Effector memory CD8-positive, alpha-beta T cell (primary cell): Measurements from ENCODE around the gene DHX30.
A peak's percentile ranks its signal among the peaks of the same experiment; 100 is the strongest.

Experiments used
- ATAC-seq: fragments of 150-1000 bp; cut with Tn5 transposase; replicated peaks from 2 replicates; pipeline ENCODE4 v1.10.0; 2021; ENCODE audit warnings: mild to moderate bottlenecking, moderate library complexity
- DNase-seq, 3 experiments: peaks; one replicate each; pipeline ENCODE4 v3.0.0; 2021
- H3K27ac Mint-ChIP-seq, 2 donors: one replicate each; pipeline ENCODE4 v1.8.0; 2022; ENCODE audit warnings: mild to moderate bottlenecking in 2 of 2, mixed read lengths in 2 of 2, moderate library complexity in 2 of 2
- H3K27me3 Mint-ChIP-seq, 2 donors: one replicate each; pipeline ENCODE4 v1.8.0; 2022; ENCODE audit warnings: mixed read lengths in 2 of 2
- H3K36me3 Mint-ChIP-seq: one replicate; pipeline ENCODE4 v1.8.0; 2022; ENCODE audit warnings: mild to moderate bottlenecking, moderate library complexity, mixed read lengths; ENCODE audit not compliant: insufficient read depth
- H3K4me1 Mint-ChIP-seq, 2 donors: one replicate each; pipeline ENCODE4 v1.8.0; 2022; ENCODE audit warnings: low read depth in 2 of 2, mixed read lengths in 2 of 2
- H3K4me3 Mint-ChIP-seq, 2 donors: one replicate each; pipeline ENCODE4 v1.8.0; 2022; ENCODE audit warnings: mild to moderate bottlenecking in 2 of 2, mixed read lengths in 2 of 2, moderate library complexity in 2 of 2
- H3K9me3 Mint-ChIP-seq, 2 donors: one replicate each; pipeline ENCODE4 v1.8.0; 2022; ENCODE audit warnings: mixed read lengths in 2 of 2

DHX30 gene

GRCh38 chr3:47890126-47890827, 87.3 kb downstream of the DHX30 start:
- Mint-ChIP-seq H3K9me3 (no peaks in the 10 kb centered on the region), H3K36me3 (peaks cover 10% of the 10 kb centered on the region), H3K27me3 (no peaks in the 10 kb centered on the region), H3K27ac (peak overlapping the region in 1 of 2 donors; percentile 17), H3K4me3 (no peak overlapping the region), H3K4me1 (peaks cover under 1 to 2% of the 10 kb centered on the region in 2 donors)
- ATAC-seq (no peak), DNase-seq (no peak)

- Mint-ChIP-seq H3K4me1 (peaks cover 0 to 2% of the 10 kb centered on the region in 2 donors), H3K27me3 (no peaks in the 10 kb centered on the region), H3K27ac (peak overlapping the region in 1 of 2 donors; percentile 17), H3K4me3 (no peak overlapping the region), H3K9me3 (no peaks in the 10 kb centered on the region), H3K36me3 (peaks cover 10% of the 10 kb centered on the region)
- ATAC-seq: no peak
- no peak for DNase-seq
These were observed 88.1 kb downstream of the DHX30 start for GRCh38 chr3:47890828-47891612.

DNA sequence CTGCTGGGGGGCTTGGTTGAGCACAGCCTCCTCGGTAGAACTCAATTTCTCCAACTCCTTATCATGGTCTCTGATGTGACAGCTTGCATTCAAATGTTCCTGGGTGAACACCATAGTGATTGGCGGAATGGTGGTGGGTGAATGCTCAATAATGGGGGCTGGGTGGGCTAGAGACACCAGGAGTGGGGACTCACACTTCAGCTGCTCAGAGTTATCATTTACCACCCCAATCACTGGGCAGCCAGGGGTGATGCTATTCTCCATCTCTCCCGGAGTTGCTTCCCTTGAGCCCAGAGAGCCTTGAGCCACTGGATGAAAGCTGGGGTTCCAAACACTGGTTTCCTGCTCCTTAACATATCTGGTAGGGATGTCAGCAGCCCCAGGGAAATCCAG, 88.7 kb downstream of the DHX30 start:
- DNase-seq (no peak), ATAC-seq (no peak)
- peak overlapping the region in 1 of 2 donors; percentile 17 for H3K27ac Mint-ChIP-seq
- no peak overlapping the region for H3K4me3 Mint-ChIP-seq
- peaks cover 10% of the 10 kb centered on the region for H3K36me3 Mint-ChIP-seq
- H3K27me3 Mint-ChIP-seq: no peaks in the 10 kb centered on the region
- peaks cover 0 to 2% of the 10 kb centered on the region in 2 donors for H3K4me1 Mint-ChIP-seq
- H3K9me3 Mint-ChIP-seq: no peaks in the 10 kb centered on the region

DNA sequence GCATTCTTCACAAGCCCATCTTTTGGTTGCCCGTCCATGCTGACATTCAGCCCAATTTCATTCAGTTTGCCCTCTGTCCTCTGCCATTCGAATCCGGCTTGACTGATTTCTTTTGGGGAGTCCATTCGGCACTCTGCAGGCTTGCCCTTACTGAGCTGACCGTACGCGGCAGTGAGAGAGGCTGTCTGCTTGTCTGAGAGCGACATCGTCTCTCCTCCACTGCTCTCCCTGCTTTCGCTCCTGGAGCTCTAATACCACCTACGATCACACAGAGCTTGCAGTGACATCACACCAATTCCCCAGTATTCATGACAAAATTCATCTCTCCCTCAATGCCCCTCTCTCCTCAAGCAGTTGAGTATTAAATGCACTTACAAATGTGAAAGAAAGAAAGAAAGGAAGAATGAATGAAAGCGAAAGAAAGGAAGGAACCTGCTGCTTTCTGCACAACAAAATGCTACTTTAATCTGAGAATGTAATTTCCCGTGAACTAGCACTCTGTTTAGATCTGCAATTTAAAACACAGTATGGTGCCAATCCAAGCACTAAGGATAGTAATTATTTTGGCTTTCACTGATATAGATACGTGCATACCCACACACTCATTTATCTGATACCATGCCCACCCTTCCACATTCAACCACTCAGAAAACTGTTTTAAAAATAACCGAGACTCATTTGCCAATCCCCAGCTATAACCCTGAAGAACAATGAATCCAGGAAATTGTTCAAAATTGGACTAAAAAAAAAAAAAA, 89.5 kb downstream of the DHX30 start:
- no peak for DNase-seq
- H3K4me1 Mint-ChIP-seq: peaks cover 0 to 2% of the 10 kb centered on the region in 2 donors
- H3K9me3 Mint-ChIP-seq: no peaks in the 10 kb centered on the region
- ATAC-seq: no peak
- peaks cover 14% of the 10 kb centered on the region for H3K36me3 Mint-ChIP-seq
- no peak overlapping the region for H3K27ac Mint-ChIP-seq
- no peaks in the 10 kb centered on the region for H3K27me3 Mint-ChIP-seq
- no peak overlapping the region for H3K4me3 Mint-ChIP-seq

GRCh38 chr3:47895241-47895640, 92.3 kb downstream of the DHX30 start:
- no peak overlapping the region for H3K27ac Mint-ChIP-seq

DNA sequence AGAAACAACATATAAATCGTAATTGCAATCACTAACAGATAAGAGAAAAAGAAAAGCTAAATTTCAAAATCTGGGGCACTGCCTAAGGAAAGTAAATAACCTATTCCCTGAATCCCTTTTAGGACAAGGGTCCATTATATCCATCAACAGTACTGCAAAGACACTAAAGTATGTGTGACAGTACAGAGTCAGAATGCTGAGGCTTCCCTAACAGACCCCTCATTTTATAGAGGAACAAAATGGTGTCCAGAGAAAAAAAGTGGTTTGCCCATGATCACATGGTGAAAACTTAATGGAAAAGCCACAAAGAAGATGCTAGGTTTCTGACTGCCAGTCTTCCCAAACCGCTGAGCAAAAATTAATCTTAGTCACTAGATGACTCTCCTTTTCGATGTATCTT, 93.8 kb downstream of the DHX30 start:
- H3K4me1 Mint-ChIP-seq: peaks cover 0 to 2% of the 10 kb centered on the region in 2 donors

More at GRCh38 chr3:47895241-47895640, 92.3 kb downstream of the DHX30 start:
- Mint-ChIP-seq H3K4me1 (peaks cover 0 to 2% of the 10 kb centered on the region in 2 donors), H3K36me3 (peaks cover 22% of the 10 kb centered on the region), H3K4me3 (no peak overlapping the region), H3K9me3 (no peaks in the 10 kb centered on the region), H3K27me3 (no peaks in the 10 kb centered on the region)
- DNase-seq: no peak
- ATAC-seq: no peak

DNA sequence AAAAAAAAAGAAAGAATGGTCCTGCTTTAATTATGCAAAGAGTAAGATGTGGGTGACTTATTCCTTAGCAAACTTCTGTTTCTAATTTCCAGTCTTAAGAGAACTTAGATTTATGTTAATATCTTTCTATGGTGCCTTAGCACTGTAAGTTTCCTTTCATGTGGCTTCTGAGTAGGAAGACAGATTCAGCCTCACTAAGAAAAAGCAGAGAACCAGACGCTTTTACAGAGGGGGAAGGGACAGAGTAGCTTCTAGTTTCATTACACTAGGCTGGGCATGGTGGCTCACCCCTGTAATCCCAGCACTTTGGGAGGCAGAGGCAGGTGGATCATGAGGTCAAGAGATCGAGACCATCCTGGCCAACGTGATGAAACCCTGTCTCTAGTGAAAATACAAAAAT, 95.0 kb downstream of the DHX30 start:
- H3K27me3 Mint-ChIP-seq: no peaks in the 10 kb centered on the region
- peaks cover 20% of the 10 kb centered on the region for H3K36me3 Mint-ChIP-seq
- no peaks in the 10 kb centered on the region for H3K4me1 Mint-ChIP-seq
- no peak for DNase-seq
- no peak for ATAC-seq
- H3K4me3 Mint-ChIP-seq: no peak overlapping the region
- H3K9me3 Mint-ChIP-seq: no peaks in the 10 kb centered on the region
- H3K27ac Mint-ChIP-seq: peak overlapping the region in 1 of 2 donors; percentile 58

More for the DNA sequence above, 93.8 kb downstream of the DHX30 start:
- no peak for ATAC-seq
- no peaks in the 10 kb centered on the region for H3K9me3 Mint-ChIP-seq
- H3K27me3 Mint-ChIP-seq: no peaks in the 10 kb centered on the region
- H3K27ac Mint-ChIP-seq: peak overlapping the region in 1 of 2 donors; percentile 47
- H3K36me3 Mint-ChIP-seq: peaks cover 22% of the 10 kb centered on the region
- no peak overlapping the region for H3K4me3 Mint-ChIP-seq
- no peak for DNase-seq

DNA sequence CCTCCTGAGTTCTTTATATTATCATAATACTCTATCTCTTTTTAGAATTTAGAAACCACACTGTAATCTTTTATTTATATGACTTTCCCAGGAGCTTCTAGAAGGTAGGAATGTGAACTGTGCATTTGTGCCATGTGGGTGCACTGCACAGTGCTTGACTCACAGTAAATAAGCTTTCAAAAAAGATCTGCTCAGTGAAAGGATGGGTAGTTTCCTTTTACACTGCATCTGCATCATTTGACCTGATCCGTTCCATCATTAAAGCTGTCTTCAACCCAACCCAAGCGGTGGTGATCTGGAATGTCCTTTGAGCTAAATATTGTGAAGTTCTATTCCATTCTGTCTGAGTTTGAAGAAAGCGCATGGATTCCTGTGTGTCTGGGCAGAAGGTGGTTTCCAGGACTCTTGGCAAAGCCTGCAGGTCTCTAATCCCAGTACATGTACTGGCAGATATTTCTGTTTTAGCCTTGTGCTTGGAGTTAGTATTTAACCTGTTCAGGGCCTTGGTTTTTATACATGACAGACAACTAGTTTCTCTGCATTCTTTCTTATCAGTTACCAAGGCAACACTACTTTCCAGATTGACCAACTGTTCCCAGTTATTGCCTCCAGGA, 96.7 kb downstream of the DHX30 start:
- DNase-seq (no peak), ATAC-seq (no peak)
- Mint-ChIP-seq H3K27ac (no peak overlapping the region), H3K4me3 (no peak overlapping the region), H3K9me3 (no peaks in the 10 kb centered on the region), H3K36me3 (peaks cover 24% of the 10 kb centered on the region), H3K4me1 (no peaks in the 10 kb centered on the region), H3K27me3 (no peaks in the 10 kb centered on the region)
